ENCODE results near the gene MICOS13. TPM values are rescaled to one million over a fixed set of nuclear protein-coding genes. Genes with fewer than 3 reads are reported as not detected.

MICOS13 gene, protein sequence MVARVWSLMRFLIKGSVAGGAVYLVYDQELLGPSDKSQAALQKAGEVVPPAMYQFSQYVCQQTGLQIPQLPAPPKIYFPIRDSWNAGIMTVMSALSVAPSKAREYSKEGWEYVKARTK
- polyA plus RNA-seq (46.0 and 52.3 TPM in 2 replicates), polyA minus RNA-seq (14.0 and 14.4 TPM in 2 replicates)

DNA sequence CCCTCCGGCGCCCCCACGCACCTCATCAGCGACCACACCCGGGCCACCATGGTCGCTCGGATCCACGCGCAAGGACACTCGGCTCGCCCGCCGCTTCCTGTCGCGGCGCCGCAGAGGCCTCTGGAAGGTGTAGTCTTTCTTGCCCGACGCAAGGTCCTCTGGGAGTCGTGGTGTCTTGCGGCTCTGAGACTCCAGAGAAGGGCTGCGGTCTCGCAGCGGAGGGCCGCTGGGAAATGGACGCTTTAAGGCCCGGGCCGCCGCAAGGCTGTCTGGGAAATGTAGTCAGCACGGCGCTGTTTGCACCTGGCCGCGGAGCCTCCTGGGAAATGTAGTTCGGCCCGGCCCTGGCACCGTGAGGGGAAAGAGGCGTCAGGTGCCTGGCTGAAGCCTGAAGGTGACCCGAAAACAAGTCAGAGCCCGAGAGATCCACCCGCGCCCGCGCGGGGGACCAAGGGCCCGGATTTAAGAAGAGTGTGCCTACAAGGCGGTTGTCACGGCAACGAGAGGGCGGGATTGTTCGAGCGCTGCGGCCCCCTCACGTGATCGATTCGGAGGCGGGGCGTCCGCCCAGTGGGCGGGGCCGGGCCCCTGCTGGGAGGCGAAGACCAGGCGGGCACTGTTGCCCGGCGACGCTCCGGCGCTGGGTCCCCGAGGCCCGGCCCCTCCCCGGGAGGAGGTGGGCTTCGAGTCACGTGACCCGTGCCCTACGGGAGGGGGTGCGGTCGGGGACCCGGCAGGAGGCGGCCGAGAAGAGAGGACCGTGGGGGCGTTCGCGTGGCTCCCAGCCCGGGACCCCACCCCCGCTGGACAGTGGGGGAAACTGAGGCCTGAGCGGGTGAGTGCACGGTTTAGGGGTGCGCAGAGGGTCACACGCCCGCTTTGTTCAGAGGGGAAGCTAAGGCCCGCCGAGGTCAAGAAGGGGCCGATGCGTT, at the start of gene MICOS13, which contains the start of gene HSD11B1L:
Gene MICOS13 (minus strand): TSS at position 80 of the 932 bp plus-strand sequence. CDS start 30 bp downstream, at position 50.
Gene HSD11B1L (plus strand): TSS at position 591 of the 932 bp plus-strand sequence. CDS start 3,806 bp downstream, outside the sequence.
- no peaks in the 10 kb centered on the region for H3K27me3 ChIP-seq (ENCODE audit: insufficient read depth, low read depth, low read length)
- peaks cover 19% of the 10 kb centered on the region for H3K79me2 ChIP-seq (replicated peaks; ENCODE audit: insufficient read depth, low read length)
- no peak for TF ChIP-seq SMC3 (conservative IDR thresholded peaks at IDR 0.05; ENCODE audit: poor library complexity)
- TF ChIP-seq, protein P1, sequence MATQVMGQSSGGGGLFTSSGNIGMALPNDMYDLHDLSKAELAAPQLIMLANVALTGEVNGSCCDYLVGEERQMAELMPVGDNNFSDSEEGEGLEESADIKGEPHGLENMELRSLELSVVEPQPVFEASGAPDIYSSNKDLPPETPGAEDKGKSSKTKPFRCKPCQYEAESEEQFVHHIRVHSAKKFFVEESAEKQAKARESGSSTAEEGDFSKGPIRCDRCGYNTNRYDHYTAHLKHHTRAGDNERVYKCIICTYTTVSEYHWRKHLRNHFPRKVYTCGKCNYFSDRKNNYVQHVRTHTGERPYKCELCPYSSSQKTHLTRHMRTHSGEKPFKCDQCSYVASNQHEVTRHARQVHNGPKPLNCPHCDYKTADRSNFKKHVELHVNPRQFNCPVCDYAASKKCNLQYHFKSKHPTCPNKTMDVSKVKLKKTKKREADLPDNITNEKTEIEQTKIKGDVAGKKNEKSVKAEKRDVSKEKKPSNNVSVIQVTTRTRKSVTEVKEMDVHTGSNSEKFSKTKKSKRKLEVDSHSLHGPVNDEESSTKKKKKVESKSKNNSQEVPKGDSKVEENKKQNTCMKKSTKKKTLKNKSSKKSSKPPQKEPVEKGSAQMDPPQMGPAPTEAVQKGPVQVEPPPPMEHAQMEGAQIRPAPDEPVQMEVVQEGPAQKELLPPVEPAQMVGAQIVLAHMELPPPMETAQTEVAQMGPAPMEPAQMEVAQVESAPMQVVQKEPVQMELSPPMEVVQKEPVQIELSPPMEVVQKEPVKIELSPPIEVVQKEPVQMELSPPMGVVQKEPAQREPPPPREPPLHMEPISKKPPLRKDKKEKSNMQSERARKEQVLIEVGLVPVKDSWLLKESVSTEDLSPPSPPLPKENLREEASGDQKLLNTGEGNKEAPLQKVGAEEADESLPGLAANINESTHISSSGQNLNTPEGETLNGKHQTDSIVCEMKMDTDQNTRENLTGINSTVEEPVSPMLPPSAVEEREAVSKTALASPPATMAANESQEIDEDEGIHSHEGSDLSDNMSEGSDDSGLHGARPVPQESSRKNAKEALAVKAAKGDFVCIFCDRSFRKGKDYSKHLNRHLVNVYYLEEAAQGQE (IDR thresholded peaks at IDR 0.05; ENCODE audit: borderline replicate concordance) = peak; percentile 64
- TF ChIP-seq EZH2 (IDR thresholded peaks at IDR 0.05; ENCODE audit: borderline replicate concordance, insufficient read depth, low read length, poor library complexity, severe bottlenecking) = no peak
- no peak for TF ChIP-seq RAD21 (conservative IDR thresholded peaks at IDR 0.05)
- peak; percentile 87 for TF ChIP-seq MXI1 (conservative IDR thresholded peaks at IDR 0.05; ENCODE audit: poor library complexity, severe bottlenecking)
- peak; percentile 57 for TF ChIP-seq TAF1 (IDR thresholded peaks at IDR 0.05; ENCODE audit: low read depth)
- peak; percentile 57 for TF ChIP-seq EP300 (conservative IDR thresholded peaks at IDR 0.05; ENCODE audit: poor library complexity, severe bottlenecking)
- peak; percentile 66 for TF ChIP-seq POLR2AphosphoS5 (IDR thresholded peaks at IDR 0.05)
- TF ChIP-seq, protein P2, sequence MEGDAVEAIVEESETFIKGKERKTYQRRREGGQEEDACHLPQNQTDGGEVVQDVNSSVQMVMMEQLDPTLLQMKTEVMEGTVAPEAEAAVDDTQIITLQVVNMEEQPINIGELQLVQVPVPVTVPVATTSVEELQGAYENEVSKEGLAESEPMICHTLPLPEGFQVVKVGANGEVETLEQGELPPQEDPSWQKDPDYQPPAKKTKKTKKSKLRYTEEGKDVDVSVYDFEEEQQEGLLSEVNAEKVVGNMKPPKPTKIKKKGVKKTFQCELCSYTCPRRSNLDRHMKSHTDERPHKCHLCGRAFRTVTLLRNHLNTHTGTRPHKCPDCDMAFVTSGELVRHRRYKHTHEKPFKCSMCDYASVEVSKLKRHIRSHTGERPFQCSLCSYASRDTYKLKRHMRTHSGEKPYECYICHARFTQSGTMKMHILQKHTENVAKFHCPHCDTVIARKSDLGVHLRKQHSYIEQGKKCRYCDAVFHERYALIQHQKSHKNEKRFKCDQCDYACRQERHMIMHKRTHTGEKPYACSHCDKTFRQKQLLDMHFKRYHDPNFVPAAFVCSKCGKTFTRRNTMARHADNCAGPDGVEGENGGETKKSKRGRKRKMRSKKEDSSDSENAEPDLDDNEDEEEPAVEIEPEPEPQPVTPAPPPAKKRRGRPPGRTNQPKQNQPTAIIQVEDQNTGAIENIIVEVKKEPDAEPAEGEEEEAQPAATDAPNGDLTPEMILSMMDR (IDR thresholded peaks at IDR 0.05; ENCODE audit: poor library complexity, severe bottlenecking) = no peak
- peak within 1 kb of the TSS; percentile 44 for H2AFZ ChIP-seq (ENCODE audit: low read depth, low read length)
- peak within 1 kb of the TSS; percentile 83 for H3K9ac ChIP-seq (ENCODE audit: low read length)
- peak within 1 kb of the TSS; percentile 84 for H3K4me3 ChIP-seq (ENCODE audit: low read length)
- H3K27ac ChIP-seq (ENCODE audit: low read length) = peak within 1 kb of the TSS; percentile 75
- H4K20me1 ChIP-seq (ENCODE audit: insufficient read depth) = no peaks in the 10 kb centered on the region
- H3K4me2 ChIP-seq (ENCODE audit: low read length) = peak within 1 kb of the TSS; percentile 88
- H3F3A ChIP-seq (ENCODE audit: insufficient read depth, low read length, poor library complexity, severe bottlenecking) = no peaks in the 10 kb centered on the region
- no peaks in the 10 kb centered on the region for H3K9me3 ChIP-seq (ENCODE audit: low read length)
- no peaks in the 10 kb centered on the region for H3K36me3 ChIP-seq (ENCODE audit: insufficient read depth, low read length)
- H3K9me2 ChIP-seq (ENCODE audit: insufficient read depth, low read length) = no peaks in the 10 kb centered on the region

DNA sequence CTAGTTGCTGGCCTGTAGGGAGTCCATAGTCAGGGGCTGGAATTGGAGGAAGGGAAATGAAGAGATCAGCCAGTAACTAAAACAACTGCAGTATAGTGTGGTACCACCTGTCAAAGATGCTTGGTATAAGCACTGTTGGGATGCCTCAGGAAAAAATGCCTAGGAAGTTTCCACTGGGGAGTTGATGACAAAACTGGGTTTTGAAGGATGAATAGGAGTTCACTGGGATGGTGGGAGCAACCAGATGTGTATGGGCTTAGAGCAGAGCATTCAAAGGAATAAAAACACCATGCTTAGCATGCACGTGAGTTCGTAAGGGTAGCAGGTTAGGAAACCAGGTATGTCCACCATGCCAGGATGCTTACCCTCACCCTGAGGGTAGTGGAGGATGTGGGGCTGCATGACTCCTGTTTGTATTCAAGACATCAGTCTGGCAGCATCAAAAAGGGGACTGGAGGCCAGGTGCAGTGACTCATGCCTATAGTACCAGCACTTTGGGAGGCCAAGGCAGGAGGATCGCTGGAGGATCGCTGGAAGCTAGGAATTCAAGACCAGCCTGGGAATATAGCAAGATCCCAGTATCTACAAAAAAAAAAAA, 47.2 kb upstream of the MICOS13 start:
- Histone ChIP-seq H3K36me3 (ENCODE audit: insufficient read depth, low read length) (no peaks in the 10 kb centered on the region), H3K4me2 (ENCODE audit: low read length) (no peak overlapping the region), H3K9me2 (ENCODE audit: insufficient read depth, low read length) (no peaks in the 10 kb centered on the region), H3K9ac (ENCODE audit: low read length) (no peak overlapping the region), H3K9me3 (ENCODE audit: low read length) (no peaks in the 10 kb centered on the region), H4K20me1 (ENCODE audit: insufficient read depth) (no peaks in the 10 kb centered on the region), H3K4me3 (ENCODE audit: low read length) (no peak overlapping the region), H3K27ac (ENCODE audit: low read length) (no peak overlapping the region), H2AFZ (ENCODE audit: low read depth, low read length) (no peak overlapping the region), H3K27me3 (ENCODE audit: insufficient read depth, low read depth, low read length) (no peaks in the 10 kb centered on the region), H3F3A (ENCODE audit: insufficient read depth, low read length, poor library complexity, severe bottlenecking) (no peaks in the 10 kb centered on the region), H3K79me2 (replicated peaks; ENCODE audit: insufficient read depth, low read length) (no peaks in the 10 kb centered on the region)
- TF ChIP-seq POLR2AphosphoS5 (IDR thresholded peaks at IDR 0.05) = no peak
- no peak for TF ChIP-seq RAD21 (conservative IDR thresholded peaks at IDR 0.05)
- no peak for TF ChIP-seq SMC3 (conservative IDR thresholded peaks at IDR 0.05; ENCODE audit: poor library complexity)
